M059J (cell line): ENCODE data around the gene PIEZO2. TPM values are rescaled to one million over a fixed set of nuclear protein-coding genes. Genes with fewer than 3 reads are reported as not detected.
A peak's percentile ranks its signal among the peaks of the same experiment; 100 is the strongest.

Experiments
- DNase-seq: peaks from one replicate; pipeline ENCODE4 v3.0.0-alpha.2; 2012; ENCODE audit warnings: low read depth
- total RNA-seq: library from RNA; depleted of rRNA; stranded (reverse); fragments of >200 nt; shearing (Covaris generic); gene quantifications from 2 replicates; pipeline ENCODE4 v1.2.3, GENCODE V29; 2014

PIEZO2 gene
- total RNA-seq, 1 experiment from 2014 or later: 22.9 TPM

DNA sequence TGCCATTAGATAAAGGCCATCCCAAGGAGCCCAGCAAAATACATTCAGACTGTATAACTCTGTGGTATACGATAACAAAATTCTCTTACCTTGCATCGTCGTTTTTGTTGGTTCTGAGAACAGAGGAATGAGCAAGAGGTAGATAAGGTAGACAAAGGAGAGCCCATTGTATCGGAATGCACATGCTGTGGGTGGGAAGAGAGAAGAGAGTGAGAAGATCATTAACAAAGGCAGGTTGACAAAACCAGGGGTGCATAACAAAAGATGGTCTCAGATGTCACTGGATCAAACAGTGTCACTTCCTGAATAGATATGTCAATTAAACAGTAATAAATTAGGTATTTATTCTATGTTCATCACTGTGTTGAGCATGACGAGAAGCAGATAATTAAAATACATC lies 83.3 kb downstream of the PIEZO2 start:
- DNase-seq: no peak

DNA sequence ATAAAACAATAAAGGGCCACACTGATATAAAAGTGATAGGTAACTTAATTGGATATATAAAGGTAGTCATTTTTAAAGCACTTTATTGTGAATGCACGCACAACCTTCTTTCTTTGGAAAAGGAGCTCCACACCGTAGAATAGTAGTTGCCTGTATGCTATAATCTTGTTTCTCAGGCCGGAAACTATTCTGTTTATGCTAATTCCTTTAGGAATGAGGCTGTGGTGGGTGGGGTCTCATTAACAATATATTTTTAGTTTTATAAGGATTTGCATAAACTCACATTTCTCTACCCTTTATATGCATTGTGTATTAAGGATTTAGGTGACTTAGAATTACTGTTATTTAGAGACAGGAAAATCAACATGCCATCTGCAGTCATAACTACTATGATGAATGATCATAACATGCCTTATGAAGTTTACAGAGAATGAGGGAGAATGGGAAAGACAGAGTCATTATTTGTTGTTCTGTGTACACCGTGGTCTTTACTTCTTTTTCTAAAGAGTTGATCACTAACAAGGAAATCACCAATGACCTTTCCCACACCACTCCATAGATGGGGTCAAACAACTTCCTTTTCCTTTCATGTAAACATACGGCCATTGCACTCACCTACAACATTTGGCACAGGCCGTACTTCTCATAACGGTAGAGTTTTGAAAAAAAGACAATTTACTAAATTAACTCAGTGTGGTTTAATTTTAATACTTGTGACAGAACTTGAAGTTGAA lies 84.5 kb downstream of the PIEZO2 start:
- no peak for DNase-seq

DNA sequence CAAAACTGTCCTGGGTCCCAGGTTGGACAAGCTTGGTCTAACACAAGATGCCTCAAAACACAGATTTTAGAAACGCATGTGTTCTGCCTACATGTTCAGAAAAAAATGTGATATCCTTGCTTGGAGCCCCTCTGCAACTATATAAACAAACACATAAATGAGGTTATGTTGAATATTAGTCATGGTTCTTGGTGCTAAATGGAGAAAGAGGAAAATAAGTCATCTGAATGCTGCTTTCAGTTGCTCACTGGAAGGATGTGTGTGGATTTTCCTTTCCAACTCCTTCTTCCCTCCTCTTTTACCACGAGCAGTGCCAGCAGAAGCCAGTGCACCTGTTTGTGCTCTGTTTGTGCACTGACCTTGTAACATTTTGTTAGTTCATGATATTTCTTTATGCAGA lies 85.3 kb downstream of the PIEZO2 start:
- peak; percentile 17 for DNase-seq

DNA sequence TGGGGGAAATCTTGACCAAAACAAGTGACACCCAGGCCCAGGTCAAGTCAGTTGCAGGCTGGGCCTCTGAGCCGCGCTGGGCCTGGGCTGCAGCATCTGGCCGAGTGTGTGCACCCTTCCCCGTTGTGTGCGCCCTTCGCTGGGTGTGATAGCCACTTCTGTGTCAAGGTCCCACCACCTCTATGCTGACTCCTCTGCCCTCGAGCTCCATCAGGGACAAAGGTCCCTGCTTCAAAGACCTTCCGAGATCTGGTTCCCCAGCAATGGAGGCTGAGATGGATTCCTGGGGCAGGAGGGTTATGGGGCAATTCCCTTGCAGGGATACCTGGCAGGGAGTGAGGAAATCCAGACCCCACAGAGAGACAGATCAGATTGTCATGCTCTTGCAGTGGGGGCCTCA lies 93.6 kb downstream of the PIEZO2 start:
- DNase-seq: no peak

DNA sequence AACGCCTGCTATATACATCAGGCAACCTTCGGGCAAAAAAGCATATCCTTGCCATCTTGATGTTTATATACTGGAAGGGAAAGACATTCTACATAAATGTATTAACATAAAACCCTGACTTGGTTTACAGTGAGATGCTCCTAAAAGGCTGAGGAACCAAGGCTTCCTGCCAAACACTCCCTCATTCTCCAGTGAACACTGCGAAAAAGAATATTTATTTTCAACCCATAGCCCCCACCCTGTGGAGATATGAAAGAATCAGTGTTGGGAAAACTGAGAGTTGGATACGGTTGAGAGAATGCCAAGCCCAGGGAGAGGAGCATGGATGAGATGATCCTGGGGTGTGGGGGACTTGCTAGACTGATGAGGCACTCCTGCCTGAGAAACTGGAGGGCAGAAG lies 94.9 kb downstream of the PIEZO2 start:
- DNase-seq: no peak

DNA sequence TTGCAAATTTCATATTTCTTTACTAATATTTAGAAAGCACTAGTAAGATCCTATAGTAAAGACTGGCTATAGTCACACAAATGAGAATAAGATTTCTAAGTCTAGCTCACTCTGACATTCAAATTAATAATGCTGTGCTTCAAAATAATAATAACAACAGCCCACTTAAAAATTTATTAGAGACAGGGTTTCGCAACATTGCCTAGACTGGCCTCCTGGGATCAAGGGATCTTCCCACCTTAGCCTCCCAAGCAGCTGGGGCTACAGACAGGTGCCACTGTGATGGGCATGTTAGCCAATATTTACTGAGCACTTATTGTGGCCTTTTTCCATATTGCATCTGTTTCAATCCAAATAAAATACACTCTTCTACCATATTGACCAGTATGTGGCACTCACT lies 96.1 kb downstream of the PIEZO2 start:
- DNase-seq: no peak

DNA sequence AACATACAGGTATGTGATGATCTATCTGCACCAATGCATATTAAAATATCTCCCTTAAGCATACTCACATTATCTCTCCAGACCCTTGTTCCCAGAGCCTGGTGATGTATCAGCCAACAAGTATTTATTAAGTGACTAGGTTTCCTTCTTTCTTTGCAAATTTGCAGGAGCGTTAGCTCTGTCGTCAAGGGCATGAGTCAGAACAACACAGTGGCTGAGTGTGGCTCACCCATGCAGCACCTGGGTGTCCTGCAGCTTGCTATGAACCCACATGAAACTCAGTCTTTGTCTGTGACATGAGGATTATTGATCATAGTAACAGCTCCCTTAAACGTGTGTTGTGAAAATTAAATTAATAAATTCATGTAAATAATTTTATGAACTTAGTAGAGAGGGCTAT lies 96.6 kb downstream of the PIEZO2 start:
- peak; percentile 88 for DNase-seq

DNA sequence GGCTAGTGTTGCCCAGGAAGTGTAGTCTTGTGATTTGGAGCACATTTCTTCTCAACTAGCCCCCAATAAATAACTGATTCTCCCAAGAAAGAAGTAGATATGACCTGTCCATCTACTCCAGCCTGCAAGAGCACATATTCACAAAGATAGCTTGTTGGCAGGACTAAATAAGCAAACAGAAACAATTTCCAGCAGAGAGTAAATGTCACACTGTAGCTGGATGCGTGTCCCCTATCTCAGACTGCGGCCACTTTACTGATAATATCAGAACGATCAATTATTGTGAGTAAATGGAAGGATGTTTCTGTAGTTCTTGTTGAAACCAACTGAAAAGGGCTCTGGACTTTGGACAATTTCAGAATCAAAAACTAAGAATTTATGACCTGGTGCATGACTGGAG lies 97.9 kb downstream of the PIEZO2 start:
- DNase-seq: no peak

DNA sequence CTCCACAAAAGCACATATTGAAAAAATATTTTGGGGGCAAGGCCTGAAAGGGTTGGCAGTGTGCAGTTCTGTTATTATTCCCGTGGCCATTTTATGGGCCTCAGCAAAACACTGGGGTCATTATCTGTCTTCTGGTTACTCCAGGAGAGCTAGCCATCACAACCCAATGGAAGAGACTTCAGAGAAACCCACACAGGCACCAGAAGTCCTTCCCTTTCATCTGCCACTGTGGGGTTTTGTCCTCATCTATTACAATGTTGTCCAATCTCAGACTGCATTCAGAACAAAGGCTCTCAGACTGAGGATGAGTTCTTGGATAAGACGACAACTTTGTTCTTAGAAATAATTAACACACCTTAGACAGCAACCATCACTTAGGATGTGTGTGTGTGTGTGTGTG lies 98.4 kb downstream of the PIEZO2 start:
- DNase-seq: no peak

DNA sequence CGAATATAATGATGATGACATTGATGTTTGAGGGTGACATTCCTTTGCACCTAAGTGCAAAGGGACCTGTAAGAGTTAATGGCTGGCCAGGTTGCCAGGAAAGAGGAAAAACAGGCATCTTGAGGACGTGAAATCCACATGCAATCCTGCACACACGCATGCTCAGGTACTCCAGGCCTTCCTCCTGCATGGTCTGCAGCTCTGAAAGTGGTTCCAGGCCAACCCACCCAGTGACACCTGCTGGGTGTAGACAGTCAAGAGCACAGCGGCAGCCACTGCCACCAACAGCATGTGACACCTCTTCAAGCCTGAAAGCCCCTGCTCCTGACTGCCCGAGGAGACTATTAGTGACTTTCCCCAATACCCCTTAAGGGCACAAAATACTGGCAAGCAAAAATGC lies 101.6 kb downstream of the PIEZO2 start:
- DNase-seq: no peak

DNA sequence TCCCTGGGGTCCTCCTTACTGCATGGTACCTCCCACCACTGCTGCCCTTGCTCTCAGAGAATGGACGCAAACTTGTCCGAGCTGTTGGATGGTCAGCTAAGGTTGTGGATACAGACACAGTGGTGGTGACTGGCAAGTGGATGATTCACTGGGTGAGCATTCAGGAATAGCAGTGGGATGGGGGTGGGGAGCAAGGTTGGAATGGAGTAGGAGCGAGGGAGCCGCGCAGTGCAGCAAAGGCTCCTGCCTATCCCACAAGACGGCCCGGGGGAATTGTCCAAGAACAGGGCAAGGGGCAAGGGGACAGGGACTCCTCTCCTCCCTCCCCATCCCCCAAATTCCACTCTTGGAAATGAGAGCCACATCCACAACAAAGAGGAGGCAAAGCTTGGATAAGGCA lies 102.2 kb downstream of the PIEZO2 start:
- peak; percentile 85 for DNase-seq

DNA sequence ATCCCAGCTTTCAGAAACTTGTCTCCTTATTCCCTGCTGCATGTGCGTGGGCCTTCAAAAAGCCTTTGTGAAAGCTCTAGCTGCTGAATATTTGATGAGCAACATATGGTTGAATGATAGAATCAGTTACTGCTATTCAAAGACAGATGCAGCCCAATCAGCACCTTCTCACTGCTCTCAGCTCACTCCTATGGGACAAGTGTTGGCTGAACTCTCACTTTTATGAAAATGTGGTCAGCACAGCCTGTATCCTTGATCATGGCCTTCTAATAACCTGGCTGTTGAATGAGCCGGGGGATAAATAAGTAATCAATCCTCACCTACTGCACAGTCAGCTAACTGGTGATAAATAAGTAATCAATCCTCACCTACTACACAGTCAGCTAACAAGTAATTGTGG lies 103.2 kb downstream of the PIEZO2 start:
- DNase-seq: no peak

DNA sequence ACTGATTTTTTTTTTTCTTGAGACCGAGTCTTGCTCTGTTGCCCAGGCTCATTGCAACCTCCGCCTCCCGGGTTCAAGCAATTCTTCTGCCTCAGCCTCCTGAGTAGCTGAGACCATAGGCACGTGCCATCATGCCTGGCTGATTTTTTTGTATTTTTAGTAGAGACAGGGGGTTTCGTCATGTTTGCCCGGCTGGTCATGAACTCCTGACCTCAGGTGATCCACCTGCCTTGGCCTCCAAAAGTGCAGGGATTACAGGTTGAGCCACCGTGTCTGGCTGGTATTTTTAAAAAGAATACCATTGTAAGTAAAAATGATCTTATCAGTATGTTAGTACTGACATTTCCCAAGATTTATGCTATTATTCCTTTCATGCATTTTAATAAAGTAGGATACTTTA lies 105.7 kb downstream of the PIEZO2 start:
- no peak for DNase-seq

DNA sequence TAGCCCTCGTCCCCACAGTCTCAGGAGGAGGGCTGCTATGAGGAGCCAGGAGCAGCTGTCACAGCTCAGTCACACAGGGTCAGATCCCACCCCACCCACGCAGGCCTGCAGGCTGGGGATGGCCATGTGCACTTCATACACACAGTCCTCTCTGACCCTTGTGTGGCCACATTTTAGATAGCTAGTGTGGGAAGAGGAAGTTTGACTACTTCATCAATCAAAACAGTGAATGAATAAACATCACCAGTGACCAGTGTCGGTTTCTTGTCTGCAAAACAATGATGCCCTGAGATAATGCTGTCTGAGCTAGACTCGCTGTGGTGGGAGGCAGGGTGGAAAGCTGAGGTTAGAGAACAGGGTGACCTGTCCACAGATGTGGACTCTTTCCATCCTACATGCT lies 107.1 kb downstream of the PIEZO2 start:
- peak; percentile 78 for DNase-seq

DNA sequence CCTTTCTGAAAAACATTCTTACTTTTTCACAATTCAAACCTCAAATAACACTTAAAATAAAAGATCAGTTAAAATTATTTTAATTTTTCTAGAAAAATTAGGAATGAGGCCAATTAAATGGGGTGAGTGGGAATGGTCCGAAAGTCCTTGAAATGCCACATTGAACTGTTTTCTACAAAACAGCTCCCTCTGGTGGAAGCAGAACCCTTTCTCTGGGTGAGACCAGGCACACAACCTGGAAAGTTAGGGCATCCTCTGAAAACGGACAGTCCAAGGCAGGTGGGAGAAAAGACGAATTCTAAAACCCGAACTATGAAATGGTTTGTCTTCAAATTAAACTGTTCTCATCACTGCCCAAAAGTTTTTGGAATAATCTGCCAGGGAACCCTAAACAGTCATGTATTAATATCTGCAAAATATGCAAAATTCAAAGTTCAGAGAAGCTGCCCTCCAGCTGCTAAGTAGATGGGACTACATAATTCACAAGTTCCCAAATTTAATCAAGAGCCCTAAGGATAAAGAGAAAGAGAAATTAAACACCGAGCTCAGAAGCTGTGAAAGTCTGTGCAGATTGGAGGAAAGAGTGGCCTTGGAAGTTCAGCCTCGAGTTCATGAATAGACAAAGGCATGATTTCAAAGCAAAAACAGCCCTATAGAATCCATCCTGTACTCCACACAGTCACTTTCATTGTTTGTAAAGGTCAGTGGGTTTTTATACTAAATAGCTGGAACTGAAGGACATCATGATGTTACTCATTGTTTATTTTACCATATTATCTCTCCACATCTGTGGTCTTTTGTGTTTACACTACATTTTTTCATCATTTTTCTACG lies 108.3 kb downstream of the PIEZO2 start:
- DNase-seq: peak; percentile 61

DNA sequence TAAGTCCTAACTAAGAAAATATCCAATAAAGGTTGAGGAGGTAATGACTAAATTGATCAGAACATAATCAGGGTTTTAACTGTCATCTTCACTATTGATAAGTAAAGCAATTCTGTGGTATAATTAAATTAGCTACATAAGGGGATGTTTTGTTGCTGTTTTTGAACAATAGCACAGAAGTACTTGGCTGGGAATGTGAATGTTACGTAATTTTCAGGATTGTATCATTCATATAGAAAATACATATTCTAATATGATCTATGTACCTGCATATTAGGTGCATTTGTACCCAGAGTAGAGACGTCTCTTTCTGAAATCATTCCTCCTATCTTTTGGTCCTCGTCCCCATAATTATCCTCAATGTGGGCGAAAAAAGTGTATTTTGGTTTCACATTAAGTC lies 109.0 kb downstream of the PIEZO2 start:
- DNase-seq: no peak

DNA sequence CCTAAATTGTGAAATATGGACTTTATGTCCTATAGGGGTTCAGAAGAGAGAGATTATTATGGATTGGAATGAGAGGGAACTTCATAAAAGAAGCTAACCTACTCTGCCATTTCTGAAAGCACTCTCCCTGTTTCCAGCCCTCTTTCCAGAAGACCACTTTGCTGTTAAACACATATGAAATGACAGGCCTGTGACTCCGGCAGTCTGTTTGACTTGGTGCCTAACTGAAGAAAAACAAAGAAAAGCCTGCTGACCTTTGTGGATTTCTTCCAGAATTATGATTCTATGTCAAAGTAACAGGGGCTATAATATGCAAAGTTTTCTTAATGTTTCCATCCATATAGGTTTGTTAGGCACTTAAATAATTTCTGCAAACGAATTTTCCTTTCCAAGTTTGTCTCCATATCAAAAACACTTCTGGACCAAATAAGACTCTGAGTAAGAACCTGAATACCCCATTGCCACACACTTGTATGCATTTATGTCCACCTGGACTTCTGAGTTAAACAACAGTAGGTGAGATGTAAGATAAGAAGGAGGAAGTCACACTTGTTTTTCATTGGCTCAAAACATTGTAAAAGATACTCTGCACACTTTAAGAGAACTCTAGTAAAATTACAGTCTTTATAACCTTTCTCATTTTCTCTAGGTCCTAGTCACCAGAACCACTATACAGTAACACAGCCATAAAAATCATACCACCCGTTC lies 111.7 kb downstream of the PIEZO2 start:
- DNase-seq: no peak

DNA sequence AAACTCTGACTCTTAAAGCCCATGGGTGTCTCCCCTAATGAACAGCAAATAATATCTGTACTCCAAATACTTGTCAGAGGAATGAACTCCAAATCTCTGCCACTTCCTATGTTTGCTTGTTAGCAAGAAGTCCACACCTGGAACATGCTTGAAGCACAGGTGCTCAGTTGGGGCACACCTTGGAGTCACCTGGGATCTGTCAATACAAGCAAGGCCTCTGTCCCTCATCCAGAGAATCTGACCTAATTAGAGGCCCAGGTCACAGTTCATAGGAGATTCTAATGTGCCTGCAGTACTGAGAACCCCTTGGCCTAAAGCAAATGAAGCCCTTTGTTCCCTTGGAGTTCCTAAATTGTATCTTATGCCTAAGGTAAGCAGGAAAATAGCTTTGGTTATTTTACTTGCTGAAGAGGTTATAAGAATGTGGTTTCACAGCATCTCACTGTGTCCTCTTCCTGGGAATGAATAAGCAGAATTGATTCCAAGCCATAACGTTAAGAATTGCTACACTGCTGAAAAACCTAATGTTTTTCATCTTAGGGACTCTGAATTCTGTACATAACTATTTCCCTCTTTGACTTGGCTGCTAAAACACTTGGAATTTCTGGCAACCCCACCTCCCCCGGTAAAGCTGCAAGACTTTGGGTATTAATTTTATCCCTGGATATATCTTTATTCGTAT lies 113.4 kb downstream of the PIEZO2 start:
- DNase-seq: peak; percentile 20

DNA sequence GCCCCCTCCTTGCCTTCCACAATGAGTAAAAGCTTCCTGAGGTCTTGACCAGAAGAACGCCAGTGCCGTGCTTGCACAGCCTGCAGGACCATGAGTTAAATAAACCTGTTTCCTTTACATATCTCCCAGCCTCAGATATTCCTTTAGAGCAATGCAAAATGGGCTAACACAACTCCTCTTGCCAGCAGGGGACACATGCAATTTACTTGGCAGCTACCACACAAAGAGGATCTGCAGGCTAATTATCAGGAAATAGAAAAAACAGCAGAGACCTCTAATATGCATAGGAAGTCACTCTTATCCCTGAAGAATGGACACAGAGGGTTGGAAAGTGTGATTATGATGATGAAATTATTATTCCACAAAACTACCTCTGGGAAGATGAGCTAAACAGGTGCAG lies 114.0 kb downstream of the PIEZO2 start:
- DNase-seq: no peak

DNA sequence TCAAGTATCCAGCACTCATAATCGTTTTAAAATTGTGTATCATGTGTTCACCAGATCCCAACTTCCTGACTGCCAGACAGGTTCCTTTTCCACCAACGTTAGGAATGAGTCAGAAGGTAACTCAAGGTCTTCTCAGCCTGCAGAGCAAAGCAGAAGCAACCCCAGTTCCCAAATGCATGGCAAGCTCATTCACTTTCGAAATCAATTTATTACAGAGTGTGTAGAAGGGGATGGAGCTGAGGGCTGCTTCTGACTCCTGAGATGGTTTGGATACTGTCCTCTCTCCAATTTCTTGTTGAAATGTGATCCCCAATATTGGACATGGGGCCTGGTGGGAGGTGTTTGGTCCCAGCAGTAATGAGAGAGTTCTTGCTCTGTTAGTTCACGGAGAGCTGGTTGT lies 114.5 kb downstream of the PIEZO2 start:
- peak; percentile 84 for DNase-seq

DNA sequence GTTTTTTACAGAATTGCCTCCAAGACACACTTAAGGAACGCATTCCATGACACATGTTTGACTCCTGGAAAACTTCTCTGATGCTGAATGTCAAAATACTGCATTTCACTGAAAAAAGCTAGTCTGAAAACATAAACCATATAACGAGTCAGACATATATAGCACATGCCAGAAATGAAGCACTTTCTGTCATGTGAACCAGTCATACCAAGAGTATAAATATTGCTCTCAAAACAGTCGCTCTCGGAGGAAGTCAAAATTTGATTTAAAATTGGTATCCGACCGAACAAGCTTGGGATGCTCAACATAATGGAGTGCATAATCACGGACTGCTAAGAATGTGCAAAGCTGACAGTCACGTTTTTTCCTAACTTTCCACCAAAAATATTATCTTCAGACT lies 115.9 kb downstream of the PIEZO2 start:
- no peak for DNase-seq

DNA sequence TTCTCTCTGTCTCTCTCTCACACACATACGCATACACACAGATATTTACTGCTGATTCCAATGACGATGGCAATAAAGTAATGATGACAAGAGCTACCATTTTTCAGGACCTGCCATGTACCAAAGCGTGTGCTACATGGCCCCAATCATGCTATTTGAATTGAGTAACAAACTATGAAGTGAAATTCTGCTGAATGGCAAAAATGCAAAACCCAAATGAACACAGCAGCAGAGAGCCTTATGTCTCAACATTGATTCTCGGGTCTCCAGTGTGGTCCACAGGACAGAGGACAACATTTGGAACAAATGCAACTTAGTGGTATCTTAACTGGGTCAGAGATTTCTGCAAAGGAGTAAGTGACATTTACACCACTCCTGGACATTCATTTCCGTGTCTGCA lies 117.4 kb downstream of the PIEZO2 start:
- DNase-seq: no peak
